GM19463 (cell line): ENCODE measurements around the gene TMEM80.
"Not testable (repeated sequence)": the region's sequence is repeated elsewhere in the genome, so short reads cannot be mapped to it uniquely, and the experiment has no call there.

ENCODE experiments used
- ATAC-seq: cut with Tn5 transposase; IDR thresholded peaks from one replicate; pipeline ENCODE4 v1.9.1; 2021; ENCODE audit warnings: mild to moderate bottlenecking, moderate library complexity; ENCODE audit not compliant: unreplicated experiment

The TMEM80 gene

DNA sequence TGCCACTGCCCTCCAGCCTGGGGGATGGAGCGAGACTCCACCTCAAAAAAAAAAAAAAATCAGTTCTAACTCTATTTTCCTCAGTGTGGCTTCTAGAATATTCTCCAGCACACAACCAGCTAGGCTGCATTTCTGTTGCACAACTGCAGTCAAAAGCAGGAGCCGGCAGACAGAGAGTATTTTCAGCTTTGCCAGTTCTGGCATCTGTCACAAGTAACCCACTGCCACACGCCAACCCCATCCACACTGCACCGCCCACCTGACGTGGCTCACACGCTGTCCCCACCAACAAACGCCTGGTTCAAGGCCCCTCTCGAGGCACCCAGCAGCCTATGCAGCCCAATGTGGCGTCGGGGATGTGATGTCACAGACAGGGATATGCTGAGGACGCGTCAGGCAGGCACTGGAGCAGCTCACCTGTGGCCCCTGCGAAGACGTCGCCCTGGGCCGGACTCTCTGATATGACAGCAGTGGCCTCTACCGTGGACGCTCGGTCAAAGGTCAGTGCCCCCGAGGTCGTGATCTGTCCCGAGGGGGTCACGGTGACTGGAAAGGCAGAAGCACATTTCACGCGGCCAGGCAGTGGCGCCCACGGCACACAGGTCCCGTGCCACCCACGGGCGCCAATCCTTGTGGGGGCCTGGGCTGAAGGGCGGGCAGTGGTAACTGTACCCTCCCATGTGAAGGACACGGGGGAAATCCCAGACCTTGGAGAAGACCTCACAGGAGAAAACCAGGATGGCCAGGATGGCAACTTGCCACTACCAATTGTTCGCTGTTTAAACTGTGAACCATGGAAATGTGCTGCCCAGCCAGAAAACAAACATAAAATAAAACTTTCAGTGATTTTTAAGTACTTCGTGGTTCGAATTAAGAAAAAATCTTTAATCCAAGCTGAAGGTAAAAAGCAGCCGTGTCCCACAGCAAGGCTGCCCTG, 16.1 kb upstream of the TMEM80 start:
- no peak for ATAC-seq

DNA sequence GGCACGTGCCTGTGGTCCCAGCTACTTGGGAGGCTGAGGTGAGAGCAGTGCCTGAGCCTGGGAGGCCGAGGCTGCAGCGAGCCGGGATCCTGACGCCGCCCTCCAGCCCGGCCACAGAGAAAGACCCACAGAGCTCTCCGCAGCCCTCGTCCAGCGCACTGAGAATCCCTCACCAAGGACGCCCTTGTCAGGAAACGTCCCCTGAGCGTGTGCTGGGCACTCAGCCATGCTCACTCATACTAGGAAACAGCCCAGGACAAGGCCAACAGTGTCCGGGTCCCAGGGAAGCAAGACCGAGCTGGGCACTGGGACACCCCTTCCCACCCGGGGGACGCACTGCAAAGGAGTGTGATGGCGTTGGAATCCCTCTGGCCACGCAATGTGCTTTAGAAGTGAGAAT, 15.1 kb upstream of the TMEM80 start:
- no peak for ATAC-seq

DNA sequence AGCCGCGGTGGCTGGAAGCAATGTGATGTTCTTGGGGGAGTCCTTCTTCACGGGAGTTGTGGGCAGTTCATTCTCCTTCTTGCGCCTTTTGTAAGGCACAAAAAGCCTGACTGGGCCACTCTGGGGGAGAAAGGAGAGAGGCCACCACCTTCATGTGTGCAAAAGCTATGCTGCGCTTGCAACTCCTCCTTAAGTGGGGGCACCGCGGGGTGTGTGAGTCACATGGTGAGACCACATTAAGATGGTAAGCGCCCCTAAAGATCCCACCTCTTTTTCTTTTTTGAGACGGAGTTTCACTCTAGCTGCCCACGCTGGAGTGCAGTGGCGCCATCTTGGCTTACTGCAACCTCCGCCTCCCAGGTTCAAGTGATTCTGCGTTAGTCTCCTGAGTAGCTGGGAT, 14.6 kb upstream of the TMEM80 start:
- no peak for ATAC-seq

DNA sequence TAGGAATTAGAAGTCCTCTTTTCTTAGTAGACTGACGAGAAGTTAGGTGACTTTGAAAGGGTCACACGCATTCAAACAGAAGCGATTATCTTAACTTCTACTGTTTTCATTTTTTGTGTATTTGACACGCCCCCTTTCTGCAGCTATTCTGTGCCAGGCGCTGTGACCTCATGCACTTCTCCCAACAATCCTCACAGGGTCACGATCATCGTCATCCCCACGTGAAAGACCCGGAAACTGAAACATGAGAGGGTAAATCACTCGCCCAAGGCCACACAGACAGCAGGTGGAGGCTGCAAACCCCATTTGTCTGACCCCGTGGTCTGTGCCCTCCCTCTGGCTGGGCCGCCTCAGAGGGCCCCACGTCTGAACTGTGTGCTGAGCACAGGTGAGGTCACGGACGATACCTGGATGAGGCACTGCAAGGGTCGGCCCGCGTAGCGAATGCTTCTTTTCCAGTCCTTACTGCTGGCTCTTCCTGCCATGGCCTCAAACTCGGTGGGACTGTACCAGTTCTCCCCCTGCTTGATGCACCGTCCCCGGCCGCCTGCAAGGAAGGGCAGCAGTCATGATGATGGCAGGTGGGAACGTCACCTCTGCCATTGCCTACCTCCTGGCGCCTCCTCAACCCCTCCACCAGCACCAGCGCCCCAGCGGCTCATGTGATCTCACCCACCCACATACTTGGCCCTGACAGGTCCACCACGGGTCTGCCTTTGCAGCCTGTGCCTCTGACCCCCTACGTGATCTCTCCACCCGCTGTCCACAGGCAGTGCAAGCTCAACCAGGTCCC, 9.0 kb upstream of the TMEM80 start:
- no peak for ATAC-seq

DNA sequence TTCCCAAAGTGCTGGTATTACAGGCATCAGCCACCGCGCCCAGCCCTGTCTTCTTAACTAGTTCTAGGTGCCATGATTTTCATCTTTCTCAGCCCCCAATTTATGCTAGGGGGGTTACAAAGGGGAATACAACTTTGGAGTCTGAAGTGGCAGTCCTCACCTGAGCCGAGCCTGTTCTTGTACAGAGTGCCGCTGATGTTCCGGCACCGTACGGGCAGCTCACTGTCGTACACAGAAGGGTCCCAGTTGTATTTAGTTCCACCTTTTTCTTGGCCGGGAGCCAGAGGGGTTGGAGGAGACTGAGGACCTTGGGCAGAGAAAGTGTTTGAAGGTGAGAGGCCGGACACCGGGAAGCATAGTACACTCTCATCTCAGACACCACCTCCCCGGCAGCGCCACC, 7.9 kb upstream of the TMEM80 start:
- no peak for ATAC-seq

DNA sequence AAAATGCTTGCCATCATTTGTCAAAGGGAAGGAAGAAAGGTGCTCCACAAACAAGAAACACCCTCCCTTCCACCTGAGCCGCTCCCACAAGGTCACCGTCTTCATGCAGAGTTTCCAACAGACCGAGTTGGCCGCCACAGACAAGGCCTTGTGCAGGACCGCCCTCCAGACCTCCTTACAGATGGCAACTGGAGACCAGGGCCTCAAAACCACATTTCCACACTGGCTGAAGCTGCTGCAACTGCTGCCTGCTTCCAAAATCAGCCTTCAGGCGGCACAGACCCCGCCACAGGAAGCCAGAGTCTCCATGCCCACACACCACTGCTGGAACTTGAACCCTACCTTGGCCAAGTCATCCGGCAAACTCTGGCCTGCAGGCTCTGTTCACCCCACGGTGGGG, 6.9 kb upstream of the TMEM80 start:
- ATAC-seq, result no peak

DNA sequence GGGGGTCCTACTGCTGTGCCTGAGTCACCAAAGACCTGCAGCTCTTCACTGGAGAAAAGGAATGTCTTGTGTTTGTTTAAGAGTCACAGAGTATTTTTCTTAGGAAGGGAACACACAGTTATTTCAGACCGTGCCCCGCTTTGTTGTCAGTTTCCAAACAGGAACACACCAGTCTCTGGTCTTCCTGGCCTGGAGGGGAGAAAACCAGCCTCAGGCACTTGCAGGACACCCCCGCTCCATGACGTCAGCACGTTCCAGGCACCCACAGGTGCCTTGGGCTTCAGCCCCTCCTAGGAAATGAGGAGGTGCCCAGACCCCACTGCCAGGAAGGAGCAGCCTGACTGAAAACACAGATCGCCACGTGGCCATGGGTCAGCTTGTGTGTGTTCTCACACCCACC, 6.0 kb upstream of the TMEM80 start:
- no peak for ATAC-seq

DNA sequence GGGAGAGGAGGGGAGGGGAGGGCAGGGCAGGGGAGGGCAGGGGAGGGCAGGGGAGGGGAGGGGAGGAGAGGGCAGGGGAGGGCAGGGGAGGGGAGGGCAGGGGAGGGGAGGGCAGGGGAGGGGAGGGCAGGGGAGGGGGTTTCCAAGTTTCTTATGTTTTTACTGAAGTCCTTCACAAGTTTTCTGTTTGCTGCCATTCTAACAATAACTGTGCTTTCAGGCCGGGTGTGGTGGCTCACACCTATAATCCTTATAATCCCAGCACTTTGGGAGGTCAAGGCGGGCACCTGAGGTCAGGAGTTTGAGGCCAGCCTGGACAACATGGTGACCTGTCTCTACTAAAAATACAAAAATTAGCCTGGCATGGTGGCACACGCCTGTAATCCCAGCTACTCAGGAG, 5.4 kb upstream of the TMEM80 start:
- ATAC-seq, result not testable (repeated sequence)

DNA sequence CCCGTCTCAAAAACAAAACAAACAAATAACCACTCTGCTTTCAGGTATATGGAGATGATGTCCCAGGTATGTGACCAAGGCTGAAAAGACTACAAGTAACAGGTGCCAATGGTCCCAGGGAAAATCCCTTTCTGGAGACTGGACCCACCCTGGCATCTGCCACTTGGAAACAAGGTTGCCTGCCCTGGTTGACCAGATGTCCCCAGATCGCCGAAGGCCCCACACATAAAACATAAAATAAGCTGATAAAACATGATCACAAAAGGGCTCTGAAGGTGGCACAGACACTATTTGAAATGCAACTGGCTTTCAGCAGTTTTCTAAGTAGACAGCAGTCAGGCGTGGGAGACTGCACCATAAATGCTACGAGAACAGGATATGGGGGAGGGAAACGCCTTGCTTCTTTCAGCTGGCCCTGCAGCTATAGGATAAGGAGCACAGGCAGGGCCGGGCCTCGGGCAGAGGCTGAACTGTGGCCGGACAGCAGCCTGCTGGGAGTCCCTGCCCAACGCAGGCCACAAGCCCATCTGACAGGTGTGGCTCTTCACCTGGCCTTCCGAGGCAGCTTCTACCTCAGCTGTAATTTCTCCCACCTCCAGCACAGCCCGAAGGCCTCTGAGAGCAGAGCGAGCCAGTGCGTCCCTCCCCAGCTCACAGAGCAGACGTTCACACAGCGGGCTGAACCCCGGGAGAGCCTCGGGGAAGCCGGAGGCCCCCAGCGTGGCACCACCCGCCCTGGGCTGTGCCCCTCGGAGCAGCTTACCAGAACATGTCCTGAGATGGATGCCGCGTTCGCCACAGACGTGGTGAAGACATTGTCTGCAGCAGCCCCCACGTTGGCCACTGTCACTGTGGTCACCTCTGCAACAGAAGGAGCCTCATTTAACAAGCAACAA, 4.6 kb upstream of the TMEM80 start:
- no peak for ATAC-seq

DNA sequence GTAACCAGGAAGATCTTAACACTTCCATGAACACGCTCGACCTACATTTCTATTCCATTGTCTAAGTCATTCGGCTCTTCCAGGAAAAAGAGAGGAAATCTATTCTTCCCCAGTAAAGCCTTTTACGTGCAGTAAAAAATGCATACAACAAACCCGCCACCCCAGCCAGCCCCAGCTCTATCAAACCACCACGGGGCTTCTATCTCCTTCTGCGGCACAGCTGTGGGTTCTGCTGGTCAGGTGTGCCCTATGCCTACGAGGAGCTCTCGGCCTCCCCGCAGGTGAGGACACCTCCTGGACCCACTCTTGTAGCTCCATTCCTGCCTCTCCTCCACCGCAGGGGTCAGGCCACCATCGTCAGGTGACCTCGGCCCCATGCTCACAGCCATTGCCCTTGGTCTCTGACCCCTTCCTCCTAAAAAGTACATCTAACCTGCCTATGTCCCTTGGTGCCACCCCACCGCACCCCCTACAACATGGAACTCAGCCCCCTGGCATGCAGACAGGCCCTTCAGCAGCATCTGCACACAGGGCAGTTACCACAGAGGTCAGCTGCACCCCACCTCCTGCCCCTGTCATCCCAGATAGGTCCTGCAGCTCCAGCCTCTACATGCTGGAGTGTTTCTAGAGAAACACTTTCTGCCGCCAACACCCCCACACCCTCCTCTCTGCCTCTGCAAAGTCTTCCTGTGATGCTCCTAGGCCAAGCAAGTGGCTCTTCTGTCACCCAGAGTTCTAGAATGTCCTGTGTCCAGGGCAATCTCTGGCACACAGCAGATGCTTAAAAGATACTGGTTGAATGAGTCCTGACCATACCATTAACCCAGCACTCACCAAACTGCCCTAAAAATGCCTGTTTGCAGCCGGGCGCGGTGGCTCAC, 3.7 kb upstream of the TMEM80 start:
- ATAC-seq, result no peak

DNA sequence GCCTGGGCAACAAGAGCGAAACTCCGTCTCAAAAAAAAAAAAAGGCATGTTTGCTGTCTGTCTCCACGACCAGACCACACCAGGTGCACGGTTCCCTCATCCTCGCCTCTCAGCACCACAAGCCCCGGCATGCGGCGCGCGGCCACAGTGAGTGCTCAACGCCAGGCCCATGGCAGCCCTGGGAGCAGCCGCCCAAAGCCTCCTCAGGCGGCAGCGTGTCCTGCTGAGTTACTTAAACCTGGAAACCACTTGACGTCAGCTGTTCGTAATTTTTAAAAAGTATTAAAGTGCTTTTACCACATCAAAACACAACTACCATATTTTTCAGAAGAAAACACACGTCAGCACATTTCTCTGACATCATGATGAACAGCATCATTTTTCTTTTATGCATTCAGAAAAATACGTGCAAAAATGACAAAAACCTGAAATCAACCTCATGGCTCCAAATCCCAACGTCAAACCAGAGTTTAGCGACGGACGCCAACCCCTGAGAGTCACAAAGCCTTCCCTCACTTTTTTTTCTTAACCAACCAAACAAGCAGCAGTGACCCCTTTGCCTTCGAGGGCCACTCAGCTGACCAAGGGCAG, 2.7 kb upstream of the TMEM80 start:
- no peak for ATAC-seq

DNA sequence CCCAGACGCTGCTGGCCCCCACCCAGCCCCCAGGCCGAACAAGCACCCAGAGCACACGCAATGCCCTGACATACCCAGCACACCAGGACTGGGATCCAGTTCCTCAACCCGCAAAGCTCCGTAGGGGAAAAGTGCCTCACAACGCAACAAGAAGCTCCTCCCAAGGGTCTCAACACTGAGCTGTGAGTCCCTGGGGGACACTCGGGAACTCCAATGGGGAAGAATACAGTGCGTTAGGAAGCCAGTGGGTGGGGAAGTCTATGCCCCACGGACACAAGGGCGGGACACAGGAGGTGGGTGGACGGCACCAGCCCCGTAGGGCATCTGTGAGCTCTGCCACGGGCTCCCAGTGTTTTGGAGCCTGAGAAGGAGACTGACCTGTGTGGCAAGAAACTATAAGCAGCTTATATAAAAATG, 2.2 kb upstream of the TMEM80 start:
- ATAC-seq, result no peak

DNA sequence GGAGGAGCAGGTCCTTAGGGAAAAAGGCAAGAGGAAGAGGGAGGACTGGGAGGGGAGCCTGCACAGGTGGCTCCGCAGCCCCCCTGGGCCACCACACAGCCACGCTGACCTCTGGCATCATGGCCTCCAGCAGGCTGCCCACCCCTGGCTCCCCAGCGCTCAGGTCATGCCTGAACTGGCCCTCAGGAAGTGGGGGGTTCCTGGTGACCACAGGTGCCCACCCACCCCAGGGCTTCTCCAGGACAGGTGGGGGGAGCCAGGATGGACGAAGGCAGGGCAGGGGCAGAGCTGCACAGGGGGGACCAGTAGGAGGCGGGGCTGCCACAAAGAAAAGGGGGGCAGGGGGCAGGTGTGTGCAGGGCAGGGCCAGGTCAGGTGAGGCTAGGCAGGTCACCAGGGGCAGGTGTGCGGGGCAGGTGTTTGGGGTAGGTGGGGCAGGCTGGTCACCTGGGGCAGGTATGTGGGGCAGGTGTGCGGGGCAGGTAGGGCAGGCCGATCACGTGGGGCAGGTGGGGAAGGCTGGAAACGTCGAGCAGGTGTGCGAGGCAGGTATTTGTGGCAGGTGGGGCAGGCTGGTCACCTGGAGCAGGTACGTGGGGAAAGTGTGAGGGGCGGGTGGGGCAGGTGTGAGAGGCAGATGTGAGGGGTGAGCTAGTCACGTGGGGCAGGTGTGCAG, 1.6 kb upstream of the TMEM80 start:
- no peak for ATAC-seq

DNA sequence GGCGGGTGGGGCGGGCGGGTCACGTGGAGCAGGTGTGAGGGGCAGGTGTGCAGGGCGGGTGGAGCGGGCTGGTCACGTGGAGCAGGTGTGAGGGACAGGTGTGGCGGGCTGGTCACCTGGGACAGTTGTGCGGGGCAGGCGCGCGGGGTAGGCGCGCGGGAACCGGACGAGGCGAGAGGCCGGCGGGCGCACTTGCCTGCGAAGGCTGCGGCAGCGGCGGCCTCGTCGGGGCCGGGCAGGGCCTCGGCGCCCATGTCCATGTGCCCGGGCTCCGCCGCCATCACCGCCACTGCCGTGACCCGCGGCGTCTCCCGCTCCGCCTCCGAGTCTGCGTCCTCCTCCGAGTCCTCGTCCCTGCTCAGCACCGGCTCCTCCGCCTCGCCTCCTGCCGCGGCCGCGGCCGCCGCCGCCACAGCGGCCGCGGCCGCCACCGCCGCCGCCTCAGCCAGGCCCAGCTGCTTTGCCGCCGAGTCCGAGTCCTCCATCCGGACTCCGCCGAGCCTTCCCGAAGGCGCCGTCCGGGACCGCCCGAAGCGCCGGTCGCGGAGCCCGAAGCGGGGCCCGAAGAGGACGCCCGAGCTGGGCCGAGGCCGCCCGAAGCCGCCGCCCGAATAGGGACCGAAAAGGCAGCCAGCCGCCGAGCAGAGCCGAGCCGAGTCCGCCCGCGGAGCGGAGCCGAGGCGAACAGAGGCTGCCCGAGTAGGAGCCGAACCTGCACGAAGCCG, 891 bp upstream of the TMEM80 start, which contains the start of gene DEAF1:
DEAF1 (minus strand) TSS at position 660 of the 725 bp plus-strand sequence; CDS start at position 485, 175 bp downstream.
- ATAC-seq, result peak; percentile 73

DNA sequence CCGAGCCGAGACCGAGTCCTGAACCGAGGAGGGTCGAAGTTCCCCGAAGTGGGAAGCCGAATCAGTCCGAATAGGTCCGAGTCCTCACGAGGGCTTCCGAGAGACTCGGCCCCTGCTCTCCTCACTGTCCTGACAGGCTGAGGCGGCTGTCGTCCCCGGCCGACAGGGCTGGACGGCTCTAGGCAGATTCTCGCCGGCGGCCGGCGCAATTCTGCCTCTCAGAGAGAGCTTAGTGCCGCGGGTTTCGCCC, 403 bp upstream of the TMEM80 start:
- ATAC-seq, result no peak

DNA sequence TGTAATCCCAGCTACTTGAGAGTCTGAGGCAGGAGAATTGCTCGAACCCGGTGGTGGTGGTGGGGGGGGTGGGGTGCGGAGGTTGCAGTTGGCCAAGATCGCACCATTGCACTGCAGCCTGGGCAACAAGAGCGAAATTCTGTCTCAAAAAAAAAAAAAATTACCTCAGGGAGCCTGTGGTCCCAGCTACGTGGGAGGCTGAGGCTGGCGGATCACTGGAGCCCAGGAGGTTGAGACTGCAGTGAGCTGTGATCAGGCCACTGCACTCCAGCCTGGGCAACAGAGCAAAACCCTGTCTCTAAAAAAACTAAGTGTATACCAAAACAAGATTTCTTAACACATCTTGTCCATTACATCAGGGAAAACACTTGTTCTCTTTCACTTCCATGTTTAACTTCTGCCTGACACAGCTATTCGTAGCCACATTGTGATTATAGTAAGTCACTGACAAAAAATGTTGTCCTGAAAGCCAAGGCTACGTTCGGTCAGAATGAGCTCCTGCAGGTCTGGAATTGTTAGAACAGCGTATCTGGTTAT, 1.4 kb downstream of the TMEM80 start:
- no peak for ATAC-seq

DNA sequence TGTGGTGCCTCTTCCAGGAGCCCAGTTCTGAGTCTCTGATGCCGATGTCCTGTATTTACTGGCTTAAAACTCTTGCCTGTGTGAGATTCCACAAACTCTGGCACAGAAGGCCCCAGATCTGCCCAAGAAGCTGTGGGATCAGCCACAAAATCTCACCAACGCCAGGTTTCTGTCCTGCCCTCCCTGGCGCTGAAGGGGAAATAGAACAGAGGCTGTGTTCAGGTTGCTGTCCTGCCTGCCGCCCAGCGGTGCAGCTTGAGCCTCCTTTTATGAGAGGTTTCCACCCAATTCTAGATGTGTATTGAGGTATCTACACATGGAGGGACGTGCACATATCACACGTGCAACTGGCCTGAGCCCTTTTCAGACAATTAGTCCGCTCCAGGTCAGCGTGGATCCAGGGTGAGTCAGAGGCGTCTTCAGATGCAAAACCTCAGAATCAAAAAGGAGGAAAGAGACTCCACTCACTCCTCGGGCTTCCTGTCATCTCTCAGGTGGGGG, 2.2 kb downstream of the TMEM80 start:
- ATAC-seq, result no peak

DNA sequence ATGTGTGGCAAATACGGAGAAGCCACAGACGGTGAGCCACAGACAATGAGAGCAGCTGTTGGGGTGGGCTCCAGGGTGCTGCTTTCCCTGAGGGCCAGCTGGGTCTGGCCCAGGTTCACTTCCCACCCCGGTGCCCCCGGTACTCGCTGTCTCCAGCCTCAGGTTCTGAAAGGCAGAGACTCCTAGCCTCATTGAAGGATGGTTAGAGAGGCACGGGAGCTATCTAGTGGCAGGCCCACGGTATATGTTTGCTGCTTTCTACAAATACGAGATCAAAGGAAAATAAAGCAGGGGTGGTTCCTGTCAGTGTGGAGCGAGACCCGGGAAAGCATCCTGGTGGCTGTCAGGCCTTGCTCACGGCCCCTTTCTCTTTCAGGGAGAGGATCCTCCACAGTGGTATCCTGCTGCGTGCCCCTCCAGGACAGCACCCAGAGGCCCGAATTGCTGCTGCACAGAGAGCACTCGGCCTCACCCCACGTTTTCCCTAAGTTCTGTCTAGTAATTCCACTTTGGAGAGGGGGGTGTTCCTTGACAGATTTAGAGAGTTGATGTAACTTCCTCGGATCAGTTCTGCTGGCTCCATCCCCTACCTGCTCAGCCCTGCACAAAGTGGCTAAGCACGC, 3.0 kb downstream of the TMEM80 start:
- no peak for ATAC-seq
